Activated CD4-positive, alpha-beta T cell treated with anti-CD3 and anti-CD28 coated beads, Interleukin-10, Interleukin-2, amounts not matched to agents 100 ng/mL and 50 ng/mL, durations not matched to agents 16 hours and 8 hours (primary cell): Measurements from ENCODE around the gene PSMD4.
A peak's percentile ranks its signal among the peaks of the same experiment; 100 is the strongest.
"Not testable (repeated sequence)": the region's sequence is repeated elsewhere in the genome, so short reads cannot be mapped to it uniquely, and the experiment has no call there.

Experiments
- DNase-seq: peaks from one replicate; pipeline ENCODE4 v3.0.0-alpha.2; 2020

PSMD4 gene

GRCh38 chr1:151254217-151255213 lies at the start of gene PSMD4:
Gene PSMD4 (plus strand): TSS chr1:151254734. CDS start chr1:151254783, 49 bp downstream.
- DNase-seq: peak; percentile 98

- DNase-seq: not testable (repeated sequence)
These were observed 49.1 kb upstream of the PSMD4 start for GRCh38 chr1:151205381-151205965.

GRCh38 chr1:151210830-151211229 lies 43.7 kb upstream of the PSMD4 start:
- no peak for DNase-seq

- DNase-seq: peak; percentile 35
These were observed 42.4 kb upstream of the PSMD4 start for GRCh38 chr1:151211972-151212705.

DNA sequence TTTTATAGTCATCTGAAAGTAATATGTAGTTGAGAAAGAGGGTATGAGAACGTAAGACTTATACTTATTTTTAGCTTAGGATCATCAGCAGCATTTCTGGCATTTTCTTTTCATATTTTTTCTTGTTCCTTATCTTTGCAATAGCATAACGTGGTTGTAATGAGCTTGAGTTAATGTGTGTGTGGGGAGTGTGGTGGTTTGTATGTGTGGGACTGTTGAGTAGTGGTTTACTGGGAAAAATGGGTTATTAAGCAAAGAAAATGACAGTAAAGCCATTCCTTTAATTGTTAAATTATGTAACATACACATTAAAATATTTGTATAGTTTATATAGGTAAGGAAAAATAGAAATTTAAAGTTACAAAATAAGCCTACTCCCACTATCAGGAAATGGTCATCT lies 41.0 kb upstream of the PSMD4 start:
- no peak for DNase-seq

- DNase-seq: no peak
These were observed 32.9 kb upstream of the PSMD4 start for GRCh38 chr1:151221616-151222015.

- no peak for DNase-seq
These were observed 32.4 kb upstream of the PSMD4 start for GRCh38 chr1:151222130-151222529.

DNA sequence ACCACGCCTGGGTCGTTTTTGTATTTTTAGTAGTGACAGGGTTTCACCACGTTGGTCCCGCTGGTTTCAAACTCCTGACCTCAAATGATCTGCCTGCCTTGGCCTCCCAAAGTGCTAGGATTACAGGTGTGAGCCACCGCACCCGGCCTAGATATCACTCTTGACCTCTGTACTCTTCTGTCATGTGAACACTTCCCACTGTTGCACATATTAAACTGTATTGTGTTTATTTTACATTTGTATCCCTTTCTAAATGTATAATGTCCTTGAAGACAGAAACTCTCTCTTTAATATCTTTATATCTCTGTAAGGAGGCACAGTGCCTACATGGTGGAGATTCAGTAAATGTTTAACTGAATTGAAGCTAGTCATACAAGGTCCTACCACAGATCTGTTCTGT lies 19.3 kb upstream of the PSMD4 start:
- no peak for DNase-seq

- no peak for DNase-seq
These were observed 16.7 kb upstream of the PSMD4 start for GRCh38 chr1:151237678-151238466.

- DNase-seq: no peak
These were observed 16.1 kb upstream of the PSMD4 start for GRCh38 chr1:151238467-151238739.

DNA sequence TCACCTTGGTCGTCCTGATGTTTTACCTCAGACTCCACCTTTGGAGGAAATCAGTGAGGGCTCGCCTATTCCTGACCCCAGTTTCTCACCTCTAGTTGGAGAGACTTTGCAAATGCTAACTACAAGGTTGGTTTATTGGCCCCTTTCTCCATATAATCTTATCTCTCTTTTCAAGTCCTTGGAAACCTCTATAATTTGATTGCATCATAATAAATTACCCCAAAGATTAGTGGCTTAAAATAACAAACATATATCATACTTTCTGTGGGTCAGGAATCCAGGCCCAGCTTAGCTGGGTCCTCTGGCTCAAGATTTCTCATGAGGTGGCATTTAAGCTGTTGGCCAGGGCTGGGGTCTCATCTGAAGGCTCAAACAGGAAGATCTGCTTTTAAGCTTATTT lies 12.1 kb upstream of the PSMD4 start:
- no peak for DNase-seq

- no peak for DNase-seq
These were observed 10.8 kb upstream of the PSMD4 start for GRCh38 chr1:151243683-151244216.

DNA sequence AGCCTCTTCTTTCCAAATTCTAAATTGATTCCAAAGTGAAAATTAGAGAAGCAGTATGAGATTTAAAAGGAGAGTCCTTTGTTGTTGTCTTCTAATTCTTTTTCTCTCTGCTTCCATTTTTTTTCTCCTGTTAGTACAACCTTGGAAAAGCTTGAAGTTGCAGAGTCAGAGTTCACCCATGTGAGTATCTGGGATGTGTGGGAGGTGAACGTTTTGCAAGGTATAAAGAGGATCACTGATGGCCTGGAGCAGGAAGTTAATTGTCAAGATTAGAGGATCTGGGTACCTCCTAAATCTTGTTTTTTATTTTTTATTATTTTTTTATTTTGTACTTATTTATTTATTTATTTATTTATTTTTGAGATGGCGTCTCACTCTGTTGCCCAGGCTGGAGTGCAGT lies 7.7 kb upstream of the PSMD4 start:
- no peak for DNase-seq

DNA sequence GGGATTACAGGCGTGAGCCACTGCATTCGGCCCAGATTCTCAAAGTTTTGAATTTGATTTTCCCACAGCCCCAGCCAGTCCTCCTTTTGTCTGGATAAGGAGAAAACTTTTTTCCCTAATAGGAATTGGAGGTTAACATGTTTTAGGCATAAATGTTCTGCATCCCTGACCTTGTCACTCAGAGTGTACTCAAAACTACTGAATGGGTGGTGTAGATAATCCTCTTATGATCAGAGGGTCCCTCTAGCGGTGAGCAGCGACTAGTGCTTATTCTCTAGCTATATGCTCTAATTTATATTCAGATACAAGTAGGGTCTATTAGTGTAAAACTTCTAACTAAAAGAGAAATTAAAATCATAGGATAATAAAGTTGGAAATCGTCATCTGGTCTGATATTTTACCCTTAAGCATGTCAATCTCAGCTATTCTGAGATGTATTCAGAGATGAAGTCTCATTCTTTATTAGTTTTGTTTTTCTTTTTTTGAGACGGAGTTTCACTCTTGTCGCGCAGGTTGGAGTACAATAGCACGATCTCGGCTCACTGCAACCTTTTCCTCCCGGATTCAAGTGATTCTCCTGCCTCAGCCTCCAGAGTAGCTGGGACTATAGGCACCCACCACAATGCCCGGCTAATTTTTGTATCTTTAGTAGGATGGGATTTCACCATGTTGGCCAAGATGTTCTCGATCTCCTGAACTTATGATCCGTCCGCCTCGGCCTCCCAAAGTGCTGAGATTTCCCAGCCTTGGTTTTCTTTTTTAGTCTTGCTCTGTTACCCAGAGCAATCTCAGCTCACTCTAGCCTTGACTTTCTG lies 2.7 kb upstream of the PSMD4 start:
- peak; percentile 80 for DNase-seq

GRCh38 chr1:151255381-151255780 lies 847 bp downstream of the PSMD4 start:
- peak; percentile 25 for DNase-seq

DNA sequence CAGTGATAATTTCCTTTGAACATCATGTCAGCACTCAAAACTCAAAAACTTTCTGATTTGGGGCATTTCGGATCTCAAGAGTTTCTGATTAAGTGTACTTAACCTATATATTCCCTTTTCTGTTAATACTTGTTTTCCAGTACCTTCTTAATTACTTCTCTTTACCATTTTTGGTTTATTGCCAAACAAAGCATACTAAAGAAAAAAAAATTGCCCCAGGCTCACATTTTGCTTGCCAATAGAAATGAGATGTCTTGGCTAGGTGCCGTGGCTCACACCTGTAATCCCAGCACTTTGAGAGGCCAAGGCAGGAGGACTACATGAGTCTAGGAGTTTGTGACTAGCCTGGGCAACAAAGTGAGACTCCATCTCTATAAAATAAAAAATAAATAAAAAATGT lies 4.8 kb downstream of the PSMD4 start:
- DNase-seq: no peak

GRCh38 chr1:151265446-151266236 lies 11.1 kb downstream of the PSMD4 start:
- no peak for DNase-seq

DNA sequence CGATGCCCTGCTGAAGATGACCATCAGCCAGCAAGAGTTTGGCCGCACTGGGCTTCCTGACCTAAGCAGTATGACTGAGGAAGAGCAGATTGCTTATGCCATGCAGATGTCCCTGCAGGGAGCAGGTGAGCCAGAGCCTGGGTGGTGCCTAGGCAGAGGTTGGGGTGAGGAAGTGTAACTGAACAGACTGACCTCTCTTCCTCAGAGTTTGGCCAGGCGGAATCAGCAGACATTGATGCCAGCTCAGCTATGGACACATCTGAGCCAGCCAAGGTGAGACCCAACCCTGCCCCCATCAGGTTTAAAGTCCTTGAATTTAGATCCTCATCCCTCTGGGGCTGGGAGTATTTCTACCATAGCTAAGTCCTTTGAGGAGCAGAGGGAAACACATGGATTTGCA lies 11.8 kb downstream of the PSMD4 start:
- DNase-seq: no peak

- DNase-seq: no peak
These were observed 12.3 kb downstream of the PSMD4 start for GRCh38 chr1:151266821-151267220.

DNA sequence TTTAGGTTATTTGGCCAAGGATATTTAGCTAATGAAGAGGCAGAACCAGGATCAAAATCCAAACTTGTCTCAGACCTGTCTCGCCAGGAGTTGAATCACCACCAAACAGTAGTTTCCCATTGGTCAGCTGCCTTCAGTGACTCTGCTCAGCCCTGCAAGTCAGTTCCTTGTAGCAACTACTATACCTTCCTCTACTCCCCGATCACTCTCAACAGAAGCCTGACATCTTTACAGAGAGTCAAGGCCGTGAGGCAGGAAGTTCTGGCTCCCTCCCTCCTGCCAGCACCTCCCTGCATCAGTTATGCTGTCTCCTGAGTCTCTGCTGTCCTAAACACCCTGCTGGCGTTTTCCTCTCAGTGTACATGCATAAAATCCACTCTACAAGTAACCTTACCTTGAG lies 13.2 kb downstream of the PSMD4 start:
- no peak for DNase-seq

- no peak for DNase-seq
These were observed 19.5 kb downstream of the PSMD4 start for GRCh38 chr1:151273924-151274466.
